ENCODE data around the gene MKNK2. TPM values are rescaled to one million over a fixed set of nuclear protein-coding genes. Genes with fewer than 3 reads are reported as not detected.
A peak's percentile ranks its signal among the peaks of the same experiment; 100 is the strongest.

Gene MKNK2
- total and polyA plus RNA-seq, 10 of the 15 experiments (the other 5 are each of a cell fraction or from before 2014, with no cell fraction given), result 9.6 to 365 (median 69.9) TPM

DNA sequence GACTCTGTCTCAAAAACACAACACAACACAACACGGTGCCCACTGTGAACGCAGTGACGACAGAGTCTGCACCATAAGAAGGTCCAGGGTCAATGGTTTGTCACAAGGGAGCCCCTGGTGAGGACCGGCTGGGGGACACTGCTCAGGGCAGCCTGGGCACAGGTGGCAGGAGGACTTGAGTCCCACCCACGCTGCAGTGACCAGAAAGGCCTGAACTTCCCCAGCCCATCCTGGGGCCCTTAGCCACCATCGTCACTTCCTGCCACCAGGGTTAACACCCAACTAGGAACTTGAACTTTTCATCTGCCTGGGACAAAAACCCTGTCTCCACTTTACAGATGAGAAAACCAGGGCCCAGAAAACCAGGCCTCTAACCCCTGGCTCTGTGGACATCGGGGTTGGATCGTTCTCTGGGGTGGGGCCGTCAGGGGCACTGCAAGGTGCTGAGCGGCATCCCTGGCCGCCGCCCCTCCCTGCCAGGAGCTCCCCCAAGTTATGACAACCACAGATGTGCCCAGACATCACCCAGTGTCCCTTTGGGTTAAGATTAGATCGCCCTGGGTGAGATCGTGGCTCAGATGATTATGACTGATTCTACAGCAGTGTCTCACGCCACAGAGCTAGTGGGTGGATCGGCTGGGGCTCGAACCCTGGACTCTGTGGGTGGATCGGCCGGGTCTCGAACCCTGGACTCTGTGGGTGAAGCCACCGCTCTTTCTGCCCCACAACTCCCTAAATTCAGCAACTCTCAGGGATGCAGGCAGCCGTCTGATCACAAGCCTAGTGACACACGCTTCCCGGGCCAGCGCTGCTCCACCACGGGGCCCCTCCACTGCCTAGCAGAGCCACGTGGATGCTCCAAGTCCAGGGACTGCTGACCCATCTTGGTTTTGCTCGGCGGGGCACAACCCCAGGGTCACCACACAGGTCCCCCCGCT lies 31.1 kb upstream of the MKNK2 start (continued):
- TF ChIP-seq, protein P1, sequence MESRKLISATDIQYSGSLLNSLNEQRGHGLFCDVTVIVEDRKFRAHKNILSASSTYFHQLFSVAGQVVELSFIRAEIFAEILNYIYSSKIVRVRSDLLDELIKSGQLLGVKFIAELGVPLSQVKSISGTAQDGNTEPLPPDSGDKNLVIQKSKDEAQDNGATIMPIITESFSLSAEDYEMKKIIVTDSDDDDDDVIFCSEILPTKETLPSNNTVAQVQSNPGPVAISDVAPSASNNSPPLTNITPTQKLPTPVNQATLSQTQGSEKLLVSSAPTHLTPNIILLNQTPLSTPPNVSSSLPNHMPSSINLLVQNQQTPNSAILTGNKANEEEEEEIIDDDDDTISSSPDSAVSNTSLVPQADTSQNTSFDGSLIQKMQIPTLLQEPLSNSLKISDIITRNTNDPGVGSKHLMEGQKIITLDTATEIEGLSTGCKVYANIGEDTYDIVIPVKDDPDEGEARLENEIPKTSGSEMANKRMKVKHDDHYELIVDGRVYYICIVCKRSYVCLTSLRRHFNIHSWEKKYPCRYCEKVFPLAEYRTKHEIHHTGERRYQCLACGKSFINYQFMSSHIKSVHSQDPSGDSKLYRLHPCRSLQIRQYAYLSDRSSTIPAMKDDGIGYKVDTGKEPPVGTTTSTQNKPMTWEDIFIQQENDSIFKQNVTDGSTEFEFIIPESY (IDR thresholded peaks at IDR 0.05), result no peak
- peak; percentile 85; the same call in 1 of the 2 replicates for TF ChIP-seq SIN3A (IDR thresholded peaks at IDR 0.05; ENCODE audit: low read depth, low read length)
- TF ChIP-seq, protein P2, sequence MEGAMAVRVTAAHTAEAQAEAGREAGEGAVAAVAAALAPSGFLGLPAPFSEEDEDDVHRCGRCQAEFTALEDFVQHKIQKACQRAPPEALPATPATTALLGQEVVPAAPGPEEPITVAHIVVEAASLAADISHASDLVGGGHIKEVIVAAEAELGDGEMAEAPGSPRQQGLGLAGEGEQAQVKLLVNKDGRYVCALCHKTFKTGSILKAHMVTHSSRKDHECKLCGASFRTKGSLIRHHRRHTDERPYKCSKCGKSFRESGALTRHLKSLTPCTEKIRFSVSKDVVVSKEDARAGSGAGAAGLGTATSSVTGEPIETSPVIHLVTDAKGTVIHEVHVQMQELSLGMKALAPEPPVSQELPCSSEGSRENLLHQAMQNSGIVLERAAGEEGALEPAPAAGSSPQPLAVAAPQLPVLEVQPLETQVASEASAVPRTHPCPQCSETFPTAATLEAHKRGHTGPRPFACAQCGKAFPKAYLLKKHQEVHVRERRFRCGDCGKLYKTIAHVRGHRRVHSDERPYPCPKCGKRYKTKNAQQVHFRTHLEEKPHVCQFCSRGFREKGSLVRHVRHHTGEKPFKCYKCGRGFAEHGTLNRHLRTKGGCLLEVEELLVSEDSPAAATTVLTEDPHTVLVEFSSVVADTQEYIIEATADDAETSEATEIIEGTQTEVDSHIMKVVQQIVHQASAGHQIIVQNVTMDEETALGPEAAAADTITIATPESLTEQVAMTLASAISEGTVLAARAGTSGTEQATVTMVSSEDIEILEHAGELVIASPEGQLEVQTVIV (IDR thresholded peaks at IDR 0.05; ENCODE audit: borderline replicate concordance, partially characterized antibody), result no peak
- TF ChIP-seq CREB1 (IDR thresholded peaks at IDR 0.05; ENCODE audit: low read depth), result peak; percentile 79
- TF ChIP-seq FOXK2 (IDR thresholded peaks at IDR 0.05), result no peak
- no peak for TF ChIP-seq ZNF207 (IDR thresholded peaks at IDR 0.05; ENCODE audit: borderline replicate concordance)
